HCT116 (cell line): ENCODE data around the gene TLR5. TPM values are rescaled to one million over a fixed set of nuclear protein-coding genes. Genes with fewer than 3 reads are reported as not detected.
A peak's percentile ranks its signal among the peaks of the same experiment; 100 is the strongest.

Experiments used
- ATAC-seq: fragments of 200-7000 bp; cut with Tn5 transposase; 2 replicates; pipeline ENCODE4 v1.9.1; 2020; ENCODE audit warnings: mild to moderate bottlenecking, moderate library complexity
- Bru-seq: library from RNA; stranded (reverse); fragments of 400-500 nt; gene quantifications from one replicate; lab custom pipeline; 2021; lab: Mats Ljungman, UMichigan
- BruChase-seq, 2 experiments: library from RNA; stranded (reverse); fragments of 400-500 nt; gene quantifications; one replicate each; lab custom pipeline; 2021; lab: Mats Ljungman, UMichigan
- BruUV-seq: library from RNA; stranded (reverse); fragments of 400-500 nt; replicated peaks from 2 replicates; lab custom pipeline; 2021; lab: Mats Ljungman, UMichigan
- CTCF ChIA-PET: fragments of 300-600 bp; sonication (Branson Sonifier 250); formaldehyde crosslinking; loops from one replicate; lab custom pipeline; 2021; ENCODE audit warnings: antibody characterized with exemption; lab: Charles Lee
- POLR2A ChIA-PET: fragments of 300-600, 350-600 bp; sonication (Branson Sonifier 250); formaldehyde crosslinking; loops from one replicate; lab custom pipeline; 2021; ENCODE audit warnings: antibody characterized with exemption; lab: Charles Lee
- RAD21 ChIA-PET, 2 experiments: fragments of 300-600 bp; sonication (Branson Sonifier 250); formaldehyde crosslinking; loops; one replicate each; lab custom pipeline; 2023; ENCODE audit warnings: low total read pairs in 2 of 2; ENCODE audit not compliant: uncharacterized antibody in 2 of 2, unreplicated experiment in 2 of 2, low non-redundant PET in 1 of 2; lab: Charles Lee
- DNase-seq: peaks from one replicate; pipeline ENCODE4 v3.0.0-alpha.2; 2010; ENCODE audit warnings: low read depth, low spot score
- H2AFZ ChIP-seq: fragments of 200-600 bp; shearing (Covaris generic), sonication (generic); 2 replicates; pipeline ENCODE4 v1.6.1; 2017; ENCODE audit warnings: low read depth, mixed run types, mixed read lengths, antibody characterized with exemption, low read length; ENCODE audit not compliant: poor library complexity, severe bottlenecking
- H3K27ac ChIP-seq: 2 replicates; pipeline ENCODE4 v1.5.1; 2012; ENCODE audit warnings: low read depth, low read length
- H3K27me3 ChIP-seq: fragments of 200-600 bp; sonication (generic); 2 replicates; pipeline ENCODE4 v1.6.1; 2016; ENCODE audit warnings: mixed run types, low read length, mixed read lengths; ENCODE audit not compliant: insufficient read depth
- H3K36me3 ChIP-seq, 2 experiments: fragments of 200-500 bp in 1 of 2; fragments of 200-600 bp in 1 of 2; sonication (Bioruptor generic) in 1 of 2; sonication (generic) in 1 of 2; 2 replicates each; pipeline versions ENCODE4 v1.5.1 to v1.6.1; 2014 to 2016; ENCODE audit warnings: low read length in 2 of 2, inconsistent platforms in 1 of 2, mixed read lengths in 1 of 2, mixed run types in 1 of 2; ENCODE audit not compliant: insufficient read depth in 2 of 2, control insufficient read depth in 1 of 2
- H3K4me1 ChIP-seq, 2 experiments: fragments of 200-600 bp in 1 of 2; sonication (generic) in 1 of 2; 2 replicates each; pipeline versions ENCODE4 v1.5.1 to v1.6.1; 2012 to 2017; ENCODE audit warnings: low read length in 2 of 2, inconsistent platforms in 1 of 2, mild to moderate bottlenecking in 1 of 2, mixed read lengths in 1 of 2, mixed run types in 1 of 2, moderate library complexity in 1 of 2; ENCODE audit not compliant: insufficient read depth in 2 of 2, control insufficient read depth in 1 of 2
- H3K4me2 ChIP-seq: fragments of 200-600 bp; sonication (generic); 2 replicates; pipeline ENCODE4 v1.6.1; 2017; ENCODE audit warnings: mixed run types, low read length, mixed read lengths
- H3K4me3 ChIP-seq, 2 experiments: fragments of 200-600 bp in 1 of 2; sonication (generic) in 1 of 2; replicated peaks in 1 of 2; 2 replicates each; pipeline ENCODE4 v1.5.1; 2011 to 2016; ENCODE audit warnings: low read length in 2 of 2, control low read depth in 1 of 2, low read depth in 1 of 2, mild to moderate bottlenecking in 1 of 2, mixed read lengths in 1 of 2, mixed run types in 1 of 2
- H3K79me2 ChIP-seq: fragments of 200-600 bp; sonication (generic); 2 replicates; pipeline ENCODE4 v1.6.1; 2017; ENCODE audit warnings: mild to moderate bottlenecking, mixed run types, low read length, moderate library complexity, mixed read lengths; ENCODE audit not compliant: insufficient read depth
- H3K9ac ChIP-seq: fragments of 200-600 bp; sonication (generic); 2 replicates; pipeline ENCODE4 v1.6.1; 2016; ENCODE audit warnings: low read length, mixed read lengths
- H3K9me2 ChIP-seq: fragments of 200-600 bp; sonication (generic), shearing (Covaris generic); 2 replicates; pipeline ENCODE4 v1.6.1; 2017; ENCODE audit warnings: mixed run types, mild to moderate bottlenecking, moderate library complexity; ENCODE audit not compliant: insufficient read depth
- H3K9me3 ChIP-seq, 2 experiments: fragments of 200-500 bp in 1 of 2; fragments of 200-600 bp in 1 of 2; sonication (Bioruptor generic) in 1 of 2; sonication (generic) in 1 of 2; 2 replicates each; pipeline ENCODE4 v1.6.1; 2014 to 2017; ENCODE audit warnings: low read length in 2 of 2, mixed read lengths in 2 of 2, inconsistent platforms in 1 of 2, low read depth in 1 of 2, mild to moderate bottlenecking in 1 of 2, mixed run types in 1 of 2, moderate library complexity in 1 of 2; ENCODE audit not compliant: control insufficient read depth in 1 of 2, insufficient read depth in 1 of 2
- H4K20me1 ChIP-seq: fragments of 200-600 bp; sonication (generic), shearing (Covaris generic); 2 replicates; pipeline ENCODE4 v1.6.1; 2017; ENCODE audit warnings: mixed run types, mild to moderate bottlenecking, moderate library complexity; ENCODE audit not compliant: insufficient read depth
- CEBPB ChIP-seq: IDR thresholded peaks from 2 replicates; pipeline ENCODE4 v1.6.1; 2012; ENCODE audit warnings: low read depth
- EGR1 ChIP-seq: IDR thresholded peaks from 2 replicates; pipeline ENCODE4 v1.6.1; 2012; ENCODE audit warnings: low read depth
- POLR2A ChIP-seq: IDR thresholded peaks from 2 replicates; pipeline ENCODE4 v1.7.0; 2011; ENCODE audit warnings: borderline replicate concordance; ENCODE audit not compliant: insufficient read depth, insufficient read length; ENCODE audit errors: extremely low read depth
- POLR2AphosphoS5 ChIP-seq: IDR thresholded peaks from 2 replicates; pipeline ENCODE4 v1.6.1; 2011; ENCODE audit warnings: mild to moderate bottlenecking, low read depth, low read length, moderate library complexity
- RAD21 ChIP-seq: IDR thresholded peaks from 2 replicates; pipeline ENCODE4 v1.6.1; 2012; ENCODE audit warnings: low read depth, mild to moderate bottlenecking
- SIN3A ChIP-seq: IDR thresholded peaks from 2 replicates; pipeline ENCODE4 v1.6.1; 2012; ENCODE audit warnings: low read depth
- SP1 ChIP-seq: IDR thresholded peaks from 2 replicates; pipeline ENCODE4 v1.6.1; 2012; ENCODE audit warnings: low read depth
- YY1 ChIP-seq: IDR thresholded peaks from 2 replicates; pipeline ENCODE4 v1.6.1; 2011; ENCODE audit warnings: low read length, low read depth, moderate library complexity, mild to moderate bottlenecking; ENCODE audit not compliant: insufficient replicate concordance; ENCODE audit errors: extremely low read depth
- ZFX ChIP-seq: fragments of 450-650 bp; IDR thresholded peaks from 2 replicates; pipeline ENCODE4 v1.6.1; 2017
- ZNF274 ChIP-seq: fragments of 200-500 bp; sonication (Bioruptor generic); IDR thresholded peaks from 2 replicates; pipeline ENCODE4 v1.6.1; 2014; ENCODE audit warnings: mild to moderate bottlenecking, low read depth, low read length, inconsistent platforms
- intact Hi-C: fragments of 100-400 bp; cut with micrococcal nuclease; formaldehyde crosslinking; loops from 2 replicates; pipeline ENCODE4 v1.10.0; 2022
- long read RNA-seq: library from polyadenylated mRNA; unstranded; transcript quantifications from one replicate; pipeline ENCODE4 v2.0.0, GENCODE V29; 2021; ENCODE audit not compliant: unreplicated experiment
- polyA plus RNA-seq: library from polyadenylated mRNA; unstranded; fragments of >200 nt; gene quantifications from 2 replicates; pipeline ENCODE4 v1.2.1, GENCODE V29; 2012; ENCODE audit warnings: missing spikeins
- total RNA-seq: library from RNA; stranded (reverse); gene quantifications from one replicate; pipeline ENCODE4 v1.2.1, GENCODE V29; 2021; ENCODE audit not compliant: unreplicated experiment
- TF ChIP-seq, protein P1 (sequence below), 3 experiments: fragments of 200-600 bp in 1 of 3; sonication (generic) in 1 of 3; IDR thresholded peaks in 2 of 3; conservative IDR thresholded peaks in 1 of 3; 2 replicates each; pipeline ENCODE4 v1.5.1; 2012 to 2017; ENCODE audit warnings: low read depth in 2 of 3, low read length in 2 of 3, antibody characterized with exemption in 1 of 3, borderline replicate concordance in 1 of 3, control low read depth in 1 of 3, mild to moderate bottlenecking in 1 of 3, mixed read lengths in 1 of 3, mixed run types in 1 of 3, moderate library complexity in 1 of 3; ENCODE audit not compliant: insufficient read depth in 1 of 3
- TF ChIP-seq, protein P2 (sequence below): IDR thresholded peaks from 2 replicates; pipeline ENCODE4 v1.6.1; 2012

The TLR5 gene, protein sequence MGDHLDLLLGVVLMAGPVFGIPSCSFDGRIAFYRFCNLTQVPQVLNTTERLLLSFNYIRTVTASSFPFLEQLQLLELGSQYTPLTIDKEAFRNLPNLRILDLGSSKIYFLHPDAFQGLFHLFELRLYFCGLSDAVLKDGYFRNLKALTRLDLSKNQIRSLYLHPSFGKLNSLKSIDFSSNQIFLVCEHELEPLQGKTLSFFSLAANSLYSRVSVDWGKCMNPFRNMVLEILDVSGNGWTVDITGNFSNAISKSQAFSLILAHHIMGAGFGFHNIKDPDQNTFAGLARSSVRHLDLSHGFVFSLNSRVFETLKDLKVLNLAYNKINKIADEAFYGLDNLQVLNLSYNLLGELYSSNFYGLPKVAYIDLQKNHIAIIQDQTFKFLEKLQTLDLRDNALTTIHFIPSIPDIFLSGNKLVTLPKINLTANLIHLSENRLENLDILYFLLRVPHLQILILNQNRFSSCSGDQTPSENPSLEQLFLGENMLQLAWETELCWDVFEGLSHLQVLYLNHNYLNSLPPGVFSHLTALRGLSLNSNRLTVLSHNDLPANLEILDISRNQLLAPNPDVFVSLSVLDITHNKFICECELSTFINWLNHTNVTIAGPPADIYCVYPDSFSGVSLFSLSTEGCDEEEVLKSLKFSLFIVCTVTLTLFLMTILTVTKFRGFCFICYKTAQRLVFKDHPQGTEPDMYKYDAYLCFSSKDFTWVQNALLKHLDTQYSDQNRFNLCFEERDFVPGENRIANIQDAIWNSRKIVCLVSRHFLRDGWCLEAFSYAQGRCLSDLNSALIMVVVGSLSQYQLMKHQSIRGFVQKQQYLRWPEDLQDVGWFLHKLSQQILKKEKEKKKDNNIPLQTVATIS
- total RNA-seq (1.2 TPM), Bru-seq, nascent RNA (percentile 33 among the genes with signal in this experiment), BruChase-seq, experiment 1, labeled RNA remaining after a 6-hour chase (percentile 25 among the genes with signal in this experiment), BruChase-seq, experiment 2, labeled RNA remaining after a 2-hour chase (percentile 38 among the genes with signal in this experiment)
- 1.1 and 1.5 TPM in 2 replicates for polyA plus RNA-seq
- long read RNA-seq, full-length matches to known transcripts, result 1 of 2 reads
- long read RNA-seq, partial matches to known transcripts, result 0 of 2 reads
- long read RNA-seq, other reads (novel, unspliced or antisense), result 1 of 2 reads

DNA sequence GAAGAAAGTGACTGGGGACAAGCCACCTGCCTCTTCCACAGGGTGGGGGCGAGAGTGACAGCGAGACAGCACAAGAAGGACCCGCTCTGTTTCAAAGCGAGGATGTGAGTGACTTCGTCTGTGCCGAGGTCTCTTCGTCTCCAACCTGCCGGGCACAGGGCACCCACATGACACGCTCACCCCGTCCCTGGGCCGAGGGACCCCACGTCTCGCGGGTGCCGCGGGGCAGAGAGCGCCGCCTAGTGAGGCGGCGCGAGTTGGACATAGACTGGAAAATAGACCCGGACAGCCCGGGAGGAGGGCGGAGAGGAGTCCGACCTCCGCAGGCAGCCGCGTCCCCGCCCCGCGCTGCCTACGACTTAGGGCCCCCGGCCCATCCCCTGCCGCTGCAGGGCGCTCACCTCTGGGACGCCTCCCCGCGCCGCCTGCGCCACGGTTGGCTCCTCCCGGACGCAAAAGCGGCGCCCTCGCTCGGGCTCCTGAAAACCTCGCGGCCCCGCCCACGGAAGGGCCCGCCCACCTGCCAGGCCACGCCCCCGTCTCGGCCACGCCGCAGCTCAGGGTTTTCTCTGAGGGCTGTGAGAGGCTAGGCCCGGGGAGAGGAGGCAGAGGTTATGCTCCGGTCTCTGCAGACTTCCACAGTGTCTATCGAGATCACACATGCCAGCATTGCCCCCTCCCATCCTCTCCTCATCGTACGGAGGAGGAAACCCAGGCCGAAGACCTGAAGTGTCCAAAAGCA, at the start of gene TLR5:
TLR5 (minus strand) TSS at position 454 of the 742 bp plus-strand sequence. CDS start 30,217 bp downstream, outside the sequence.
- H3K9me2 ChIP-seq, result no peaks in the 10 kb centered on the region
- ChIA-PET RAD21 (interaction anchor here in 1 of 2 experiments (0.7 to 1.2 kb wide), 2 partner anchors 10 to 91 kb away, joined by 3 to 5 read pairs; no protein-coding TSS in a partner anchor), POLR2A (interaction anchor here (0.6 to 0.7 kb wide), 2 partner anchors 23 to 493 kb away, joined by 3 read pairs; no protein-coding TSS in a partner anchor), CTCF (interaction anchor here (0.6 to 3.4 kb wide), 9 partner anchors 10 to 1300 kb away, joined by 3 to 38 read pairs (median 3); no protein-coding TSS in a partner anchor)
- peak; percentile 52 for DNase-seq
- peak within 1 kb of the TSS; percentile 91 for H2AFZ ChIP-seq
- H3K27ac ChIP-seq, result peak within 1 kb of the TSS; percentile 47; the same call in 1 of the 2 replicates
- BruUV-seq, result no TSS peak
- H3K36me3 ChIP-seq, result no peaks in the 10 kb centered on the region
- H3K4me3 ChIP-seq, result peak within 1 kb of the TSS; percentile 41 to 61
- peak within 1 kb of the TSS; percentile 45 for H3K9ac ChIP-seq
- intact Hi-C loops, result no loop called here
- peaks cover 12 to 20% of the 10 kb centered on the region in 2 experiments for H3K4me1 ChIP-seq
- no peaks in the 10 kb centered on the region for H3K9me3 ChIP-seq
- peak; percentile 94 for ATAC-seq
- H4K20me1 ChIP-seq, result no peaks in the 10 kb centered on the region
- no peaks in the 10 kb centered on the region for H3K79me2 ChIP-seq
- peak within 1 kb of the TSS; percentile 84 for H3K4me2 ChIP-seq
- TF ChIP-seq RAD21 (peak; percentile 51), POLR2A (peak; percentile 49), EGR1 (peak; percentile 73), CEBPB (no peak), YY1 (peak; percentile 21), SIN3A (no peak), POLR2AphosphoS5 (peak; percentile 86), ZFX (peak; percentile 44; the same call in 1 of the 2 replicates), SP1 (0 out of 2 replicates have a peak, but pooled peaks have one; percentile 38), ZNF274 (no peak)
- TF ChIP-seq, protein P1, sequence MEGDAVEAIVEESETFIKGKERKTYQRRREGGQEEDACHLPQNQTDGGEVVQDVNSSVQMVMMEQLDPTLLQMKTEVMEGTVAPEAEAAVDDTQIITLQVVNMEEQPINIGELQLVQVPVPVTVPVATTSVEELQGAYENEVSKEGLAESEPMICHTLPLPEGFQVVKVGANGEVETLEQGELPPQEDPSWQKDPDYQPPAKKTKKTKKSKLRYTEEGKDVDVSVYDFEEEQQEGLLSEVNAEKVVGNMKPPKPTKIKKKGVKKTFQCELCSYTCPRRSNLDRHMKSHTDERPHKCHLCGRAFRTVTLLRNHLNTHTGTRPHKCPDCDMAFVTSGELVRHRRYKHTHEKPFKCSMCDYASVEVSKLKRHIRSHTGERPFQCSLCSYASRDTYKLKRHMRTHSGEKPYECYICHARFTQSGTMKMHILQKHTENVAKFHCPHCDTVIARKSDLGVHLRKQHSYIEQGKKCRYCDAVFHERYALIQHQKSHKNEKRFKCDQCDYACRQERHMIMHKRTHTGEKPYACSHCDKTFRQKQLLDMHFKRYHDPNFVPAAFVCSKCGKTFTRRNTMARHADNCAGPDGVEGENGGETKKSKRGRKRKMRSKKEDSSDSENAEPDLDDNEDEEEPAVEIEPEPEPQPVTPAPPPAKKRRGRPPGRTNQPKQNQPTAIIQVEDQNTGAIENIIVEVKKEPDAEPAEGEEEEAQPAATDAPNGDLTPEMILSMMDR (IDR thresholded peaks at IDR 0.05 in 2 of 3, conservative IDR thresholded peaks at IDR 0.05 in 1 of 3; ENCODE audit: borderline replicate concordance in 1 of 3, insufficient read depth in 1 of 3, low read depth in 2 of 3, low read length in 2 of 3), result peak; percentile 75 to 83 (median 77)
- TF ChIP-seq, protein P2, sequence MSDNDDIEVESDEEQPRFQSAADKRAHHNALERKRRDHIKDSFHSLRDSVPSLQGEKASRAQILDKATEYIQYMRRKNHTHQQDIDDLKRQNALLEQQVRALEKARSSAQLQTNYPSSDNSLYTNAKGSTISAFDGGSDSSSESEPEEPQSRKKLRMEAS, result peak; percentile 73; the same call in 1 of the 2 replicates
- no peaks in the 10 kb centered on the region for H3K27me3 ChIP-seq
